ENCODE measurements around the gene ULK4. TPM values are rescaled to one million over a fixed set of nuclear protein-coding genes. Genes with fewer than 3 reads are reported as not detected.
A peak's percentile ranks its signal among the peaks of the same experiment; 100 is the strongest.

ULK4 gene
- total RNA-seq, 1 donor from 2014 or later = 10.2 TPM

DNA sequence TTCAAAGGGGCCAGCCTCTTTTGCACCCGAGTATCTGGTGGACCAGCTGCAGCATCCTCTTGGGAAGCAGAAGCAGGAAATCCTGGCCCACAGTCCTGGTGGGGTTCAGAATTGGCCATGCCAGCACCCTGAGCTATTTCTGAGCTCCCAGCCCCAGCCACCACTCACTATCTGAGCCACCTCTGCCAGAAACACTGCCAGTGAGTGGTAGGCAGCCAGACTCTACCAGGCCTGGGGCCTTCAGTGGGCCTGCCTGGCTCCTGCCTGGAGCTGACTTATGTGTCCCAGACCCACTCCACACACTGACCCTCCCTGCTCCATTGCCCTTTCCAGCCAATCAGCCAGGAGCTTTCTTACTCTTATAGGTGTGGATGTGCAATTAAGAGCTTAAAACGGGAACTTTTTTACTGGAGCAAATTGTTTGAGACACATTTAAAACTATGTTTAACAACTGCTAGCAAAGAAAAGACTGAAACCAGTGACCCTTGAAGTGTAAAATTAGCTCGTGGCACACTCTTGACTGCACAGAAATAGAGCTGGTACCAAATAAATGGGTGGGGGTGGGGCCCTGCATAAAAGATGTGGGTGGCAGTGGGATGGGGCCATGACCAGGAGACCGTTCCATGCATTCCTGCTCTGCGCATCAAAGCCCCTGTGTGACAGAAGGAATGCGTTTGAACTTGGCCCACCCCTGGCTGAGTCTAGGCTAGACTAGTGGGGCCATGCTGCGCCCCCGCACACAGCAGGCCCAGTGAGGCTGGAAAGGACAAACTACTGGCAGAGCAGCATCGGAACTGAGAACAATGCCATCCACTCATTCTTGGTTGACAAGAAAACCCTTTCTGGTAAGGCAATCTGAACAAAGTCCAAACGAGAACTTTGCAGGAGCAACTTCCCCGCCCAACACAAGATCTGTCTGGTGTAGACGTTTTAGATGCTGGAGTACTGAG is 714.6 kb downstream of the ULK4 start:
- Mint-ChIP-seq H3K4me1 (ENCODE audit: unreplicated experiment) (peaks cover 4% of the 10 kb centered on the region), H3K9me3 (ENCODE audit: unreplicated experiment) (no peaks in the 10 kb centered on the region), H3K27ac (ENCODE audit: unreplicated experiment) (no peak overlapping the region), H3K4me3 (ENCODE audit: unreplicated experiment) (no peak overlapping the region), H3K27me3 (ENCODE audit: unreplicated experiment) (peaks cover 15% of the 10 kb centered on the region), H3K36me3 (ENCODE audit: low read depth, unreplicated experiment) (peaks cover 19% of the 10 kb centered on the region)
- DNase-seq (ENCODE audit: low spot score) = no peak
- TF ChIP-seq, protein P1, sequence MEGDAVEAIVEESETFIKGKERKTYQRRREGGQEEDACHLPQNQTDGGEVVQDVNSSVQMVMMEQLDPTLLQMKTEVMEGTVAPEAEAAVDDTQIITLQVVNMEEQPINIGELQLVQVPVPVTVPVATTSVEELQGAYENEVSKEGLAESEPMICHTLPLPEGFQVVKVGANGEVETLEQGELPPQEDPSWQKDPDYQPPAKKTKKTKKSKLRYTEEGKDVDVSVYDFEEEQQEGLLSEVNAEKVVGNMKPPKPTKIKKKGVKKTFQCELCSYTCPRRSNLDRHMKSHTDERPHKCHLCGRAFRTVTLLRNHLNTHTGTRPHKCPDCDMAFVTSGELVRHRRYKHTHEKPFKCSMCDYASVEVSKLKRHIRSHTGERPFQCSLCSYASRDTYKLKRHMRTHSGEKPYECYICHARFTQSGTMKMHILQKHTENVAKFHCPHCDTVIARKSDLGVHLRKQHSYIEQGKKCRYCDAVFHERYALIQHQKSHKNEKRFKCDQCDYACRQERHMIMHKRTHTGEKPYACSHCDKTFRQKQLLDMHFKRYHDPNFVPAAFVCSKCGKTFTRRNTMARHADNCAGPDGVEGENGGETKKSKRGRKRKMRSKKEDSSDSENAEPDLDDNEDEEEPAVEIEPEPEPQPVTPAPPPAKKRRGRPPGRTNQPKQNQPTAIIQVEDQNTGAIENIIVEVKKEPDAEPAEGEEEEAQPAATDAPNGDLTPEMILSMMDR (IDR thresholded peaks at IDR 0.05; ENCODE audit: unreplicated experiment) = no peak

DNA sequence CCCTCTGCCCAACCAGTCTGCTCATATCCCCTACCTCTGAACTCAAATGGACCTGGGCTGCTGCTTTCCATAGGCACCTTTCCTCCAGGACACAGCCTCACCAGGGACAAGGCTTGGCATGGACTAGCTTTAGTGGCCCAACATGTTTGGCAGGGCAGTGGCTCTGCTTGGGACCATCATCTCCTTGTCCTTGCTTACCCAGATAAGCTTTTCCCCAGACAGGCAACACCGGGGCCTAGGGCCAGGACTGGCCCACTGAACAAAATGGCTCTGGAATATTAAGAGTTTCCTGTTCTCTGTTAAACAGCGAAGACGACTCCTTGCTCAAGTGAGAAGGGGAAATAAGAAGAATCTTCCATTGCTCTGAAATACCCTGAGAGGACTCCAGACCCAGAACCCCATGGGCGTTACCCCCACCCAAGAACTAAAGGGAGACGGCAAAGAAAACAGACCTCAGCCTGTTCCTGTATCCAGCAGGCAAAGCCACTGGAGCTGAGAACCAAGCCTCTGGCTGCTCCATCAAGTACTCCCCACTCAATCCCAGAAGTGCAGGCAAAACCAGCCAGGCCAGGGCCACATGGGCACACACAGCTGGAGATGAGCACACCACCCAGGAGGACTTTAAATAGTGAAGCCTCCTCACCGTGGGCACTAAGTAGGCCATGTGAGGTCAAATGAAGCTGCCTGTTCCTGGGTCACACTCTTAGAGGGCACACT is 717.1 kb downstream of the ULK4 start:
- Mint-ChIP-seq H3K9me3 (ENCODE audit: unreplicated experiment) (no peaks in the 10 kb centered on the region), H3K36me3 (ENCODE audit: low read depth, unreplicated experiment) (peaks cover 34% of the 10 kb centered on the region), H3K4me3 (ENCODE audit: unreplicated experiment) (no peak overlapping the region), H3K27ac (ENCODE audit: unreplicated experiment) (no peak overlapping the region), H3K4me1 (ENCODE audit: unreplicated experiment) (peaks cover 4% of the 10 kb centered on the region), H3K27me3 (ENCODE audit: unreplicated experiment) (peaks cover 19% of the 10 kb centered on the region)
- DNase-seq (ENCODE audit: low spot score) = no peak
- TF ChIP-seq, protein P1 (IDR thresholded peaks at IDR 0.05; ENCODE audit: unreplicated experiment) = no peak

DNA sequence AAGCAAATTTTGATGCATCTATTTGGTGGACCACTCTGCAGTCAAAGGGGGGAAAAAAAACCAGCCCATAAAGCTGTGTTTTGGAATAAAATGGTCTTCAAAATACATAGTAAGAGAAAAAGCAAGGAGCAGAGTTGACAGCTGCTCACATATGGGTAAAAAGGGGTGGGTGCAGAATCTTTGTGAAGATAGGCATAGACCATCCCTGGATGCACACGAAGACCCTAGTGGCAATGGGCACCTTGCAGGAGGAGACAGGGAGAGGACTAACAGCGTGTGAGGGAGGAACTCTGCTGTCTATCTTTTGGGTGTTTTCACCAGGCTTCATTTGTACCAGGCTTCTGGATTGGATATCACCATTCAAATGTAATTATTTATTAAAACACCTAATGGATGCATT is 718.7 kb downstream of the ULK4 start:
- H3K36me3 Mint-ChIP-seq (ENCODE audit: low read depth, unreplicated experiment) = peaks cover 46% of the 10 kb centered on the region
- no peaks in the 10 kb centered on the region for H3K9me3 Mint-ChIP-seq (ENCODE audit: unreplicated experiment)
- H3K4me1 Mint-ChIP-seq (ENCODE audit: unreplicated experiment) = peaks cover 4% of the 10 kb centered on the region
- DNase-seq (ENCODE audit: low spot score) = no peak
- peaks cover 17% of the 10 kb centered on the region for H3K27me3 Mint-ChIP-seq (ENCODE audit: unreplicated experiment)
- peak overlapping the region; percentile 42 for H3K4me3 Mint-ChIP-seq (ENCODE audit: unreplicated experiment)
- peak overlapping the region; percentile 62 for H3K27ac Mint-ChIP-seq (ENCODE audit: unreplicated experiment)
- TF ChIP-seq, protein P1 (IDR thresholded peaks at IDR 0.05; ENCODE audit: unreplicated experiment) = no peak

DNA sequence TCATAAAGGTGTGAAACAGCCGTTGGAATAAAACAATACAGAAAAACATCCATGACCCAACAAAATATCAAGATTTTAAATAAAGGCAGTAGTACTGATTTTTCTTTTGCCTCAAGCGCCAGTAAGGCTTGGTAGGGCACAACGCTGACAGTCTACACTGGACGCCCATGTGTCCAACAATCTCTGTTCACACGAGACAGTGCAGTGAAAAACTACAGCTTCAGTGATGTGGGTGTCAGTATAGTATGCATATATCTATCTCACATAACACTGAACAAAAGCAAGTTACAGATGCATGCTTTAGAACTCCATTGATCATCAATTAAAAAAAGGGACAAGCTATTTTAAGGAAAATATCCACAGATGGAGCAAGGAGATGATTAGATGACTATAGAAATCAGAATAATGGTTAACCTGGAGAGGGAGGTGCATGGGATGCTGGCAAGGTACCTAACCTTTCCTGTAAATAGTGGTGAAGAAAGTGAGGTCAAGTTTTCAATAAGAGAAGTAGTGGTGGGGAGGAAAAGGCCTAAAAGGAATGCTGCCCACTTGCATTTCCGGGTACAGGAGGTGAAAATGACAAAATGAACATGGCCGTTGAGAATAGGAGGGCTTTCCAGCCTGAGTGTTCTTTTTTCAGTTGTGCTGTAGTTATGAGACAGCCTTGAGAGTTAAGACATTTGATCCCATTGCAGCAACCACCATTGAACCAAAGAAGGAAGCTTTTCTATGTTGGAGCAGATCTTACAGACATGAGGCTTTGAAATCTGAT is 719.9 kb downstream of the ULK4 start:
- H3K36me3 Mint-ChIP-seq (ENCODE audit: low read depth, unreplicated experiment) = peaks cover 52% of the 10 kb centered on the region

More for the DNA sequence above, 719.9 kb downstream of the ULK4 start:
- H3K9me3 Mint-ChIP-seq (ENCODE audit: unreplicated experiment) = no peaks in the 10 kb centered on the region
- TF ChIP-seq, protein P1 (IDR thresholded peaks at IDR 0.05; ENCODE audit: unreplicated experiment) = no peak
- no peak for DNase-seq (ENCODE audit: low spot score)
- peaks cover 18% of the 10 kb centered on the region for H3K27me3 Mint-ChIP-seq (ENCODE audit: unreplicated experiment)
- peak overlapping the region; percentile 25 for H3K27ac Mint-ChIP-seq (ENCODE audit: unreplicated experiment)
- H3K4me1 Mint-ChIP-seq (ENCODE audit: unreplicated experiment) = peaks cover 6% of the 10 kb centered on the region
- H3K4me3 Mint-ChIP-seq (ENCODE audit: unreplicated experiment) = no peak overlapping the region

Measured in endothelial cell (in vitro differentiated cells).